CD14-positive monocyte (primary cell): ENCODE data around the gene RIPK1. TPM values are rescaled to one million over a fixed set of nuclear protein-coding genes. Genes with fewer than 3 reads are reported as not detected.

Experiments
- DNase-seq, 3 donors: peaks; one replicate each; pipeline ENCODE4 v3.0.0-alpha.2; 2011 to 2022
- H2AFZ ChIP-seq: 2 replicates; pipeline ENCODE4 v1.6.0; 2012; ENCODE audit warnings: mild to moderate bottlenecking, low read depth, low read length, inconsistent platforms; ENCODE audit not compliant: insufficient read depth, poor library complexity, severe bottlenecking
- H3K27ac ChIP-seq, 2 donors: 1 replicate in 1 of 2; 2 replicates in 1 of 2; pipeline ENCODE4 v1.5.1; 2012 to 2013; ENCODE audit warnings: low read length in 2 of 2, control low read depth in 1 of 2, inconsistent platforms in 1 of 2, low read depth in 1 of 2, mild to moderate bottlenecking in 1 of 2
- H3K27me3 ChIP-seq, 2 donors: one replicate each; pipeline versions ENCODE4 v1.6.0 to v1.6.1; 2011 to 2013; ENCODE audit warnings: low read length in 2 of 2; ENCODE audit not compliant: control insufficient read depth in 2 of 2, insufficient read depth in 2 of 2
- H3K36me3 ChIP-seq, 2 donors: replicated peaks in 1 of 2; 1 replicate in 1 of 2; 2 replicates in 1 of 2; pipeline versions ENCODE4 v1.5.1 to v1.6.1; 2012 to 2013; ENCODE audit warnings: low read length in 2 of 2, control low read depth in 1 of 2, inconsistent platforms in 1 of 2, mild to moderate bottlenecking in 1 of 2; ENCODE audit not compliant: insufficient read depth in 2 of 2, control insufficient read depth in 1 of 2
- H3K4me1 ChIP-seq, 2 donors: 1 replicate in 1 of 2; 2 replicates in 1 of 2; pipeline versions ENCODE4 v1.5.1 to v1.6.1; 2012 to 2013; ENCODE audit warnings: low read length in 2 of 2, control low read depth in 1 of 2, inconsistent platforms in 1 of 2, mild to moderate bottlenecking in 1 of 2, moderate library complexity in 1 of 2; ENCODE audit not compliant: insufficient read depth in 2 of 2, control insufficient read depth in 1 of 2
- H3K4me2 ChIP-seq: replicated peaks from 2 replicates; pipeline ENCODE3; 2012; ENCODE audit warnings: low read length, moderate library complexity, mild to moderate bottlenecking; ENCODE audit not compliant: poor library complexity, severe bottlenecking; ENCODE audit errors: extremely low read depth
- H3K4me3 ChIP-seq, 3 experiments: fragments of 200-600 bp in 1 of 3; sonication (generic) in 1 of 3; replicated peaks in 1 of 3; 1 replicate in 2 of 3; 2 replicates in 1 of 3; pipeline ENCODE4 v1.5.1; 2011 to 2013; ENCODE audit warnings: low read length in 3 of 3, mild to moderate bottlenecking in 3 of 3, control low read depth in 2 of 3, low read depth in 2 of 3, inconsistent platforms in 1 of 3, moderate library complexity in 1 of 3
- H3K79me2 ChIP-seq: 2 replicates; pipeline ENCODE4 v1.6.0; 2012; ENCODE audit warnings: mild to moderate bottlenecking, control low read depth, inconsistent platforms, low read length, moderate library complexity; ENCODE audit not compliant: insufficient read depth
- H3K9ac ChIP-seq: 2 replicates; pipeline ENCODE4 v1.6.0; 2017; ENCODE audit warnings: low read length, mild to moderate bottlenecking; ENCODE audit not compliant: insufficient read depth, poor library complexity, severe bottlenecking
- H3K9me3 ChIP-seq, 2 donors: replicated peaks in 1 of 2; 1 replicate in 1 of 2; 2 replicates in 1 of 2; pipeline versions ENCODE4 v1.5.1 to v1.6.1; 2012 to 2013; ENCODE audit warnings: low read length in 2 of 2, control low read depth in 1 of 2; ENCODE audit not compliant: control insufficient read depth in 1 of 2, insufficient read depth in 1 of 2
- H4K20me1 ChIP-seq: 2 replicates; pipeline ENCODE4 v1.6.0; 2012; ENCODE audit warnings: mild to moderate bottlenecking, low read length, control low read depth, moderate library complexity; ENCODE audit not compliant: insufficient read depth
- H3K27ac Mint-ChIP-seq, 7 donors: one replicate each; pipeline ENCODE4 v1.8.0; 2020; ENCODE audit warnings: mild to moderate bottlenecking in 7 of 7, mixed read lengths in 7 of 7, moderate library complexity in 6 of 7, inconsistent platforms in 2 of 7
- H3K27me3 Mint-ChIP-seq, 3 donors: one replicate each; pipeline ENCODE4 v1.8.0; 2021 to 2022; ENCODE audit warnings: low read depth in 3 of 3, mild to moderate bottlenecking in 3 of 3, mixed read lengths in 3 of 3, moderate library complexity in 3 of 3, inconsistent platforms in 1 of 3
- H3K36me3 Mint-ChIP-seq, 2 donors: one replicate each; pipeline ENCODE4 v1.8.0; 2020; ENCODE audit warnings: mixed read lengths in 2 of 2, inconsistent platforms in 1 of 2, mild to moderate bottlenecking in 1 of 2
- H3K4me1 Mint-ChIP-seq: one replicate; pipeline ENCODE4 v1.8.0; 2020; ENCODE audit warnings: mild to moderate bottlenecking, mixed read lengths
- H3K4me3 Mint-ChIP-seq, 2 donors: one replicate each; pipeline ENCODE4 v1.8.0; 2020; ENCODE audit warnings: mild to moderate bottlenecking in 2 of 2, mixed read lengths in 2 of 2, moderate library complexity in 1 of 2
- H3K9me3 Mint-ChIP-seq, 7 donors: one replicate each; pipeline ENCODE4 v1.8.0; 2020 to 2022; ENCODE audit warnings: mixed read lengths in 7 of 7, mild to moderate bottlenecking in 6 of 7, moderate library complexity in 6 of 7, inconsistent platforms in 2 of 7
- WGBS: methylation state at CpG from one replicate; pipeline ENCODE4 v1.1.5; 2013; ENCODE audit warnings: missing lambda C conversion rate; ENCODE audit not compliant: insufficient coverage; 5-methylcytosine and 5-hydroxymethylcytosine counted together
- intact Hi-C, 2 donors: fragments of 100-400 bp; cut with micrococcal nuclease; formaldehyde crosslinking; loops; one replicate each; pipeline versions ENCODE4 v1.15.0 to v1.15.1; 2023
- polyA plus RNA-seq, 3 donors: library from polyadenylated mRNA; depleted of rRNA in 1 of 3; unstranded in 2 of 3; stranded (reverse) in 1 of 3; fragments of 300-500 nt in 2 of 3; fragments of >200 nt in 1 of 3; fragmentation: Illumina TruSeq in 2 of 3; gene quantifications; 1 replicate in 2 of 3; 2 replicates in 1 of 3; pipeline ENCODE4 v1.2.3, GENCODE V29; 2012 to 2021
- TF ChIP-seq, protein P1 (sequence below): fragments of 200-600 bp; IDR thresholded peaks from one replicate; pipeline ENCODE4 v1.8.0; 2022; ENCODE audit warnings: antibody characterized with exemption, mild to moderate bottlenecking

Gene RIPK1
- polyA plus RNA-seq, 3 donors = 6.0 to 9.6 (median 9.6) TPM

DNA sequence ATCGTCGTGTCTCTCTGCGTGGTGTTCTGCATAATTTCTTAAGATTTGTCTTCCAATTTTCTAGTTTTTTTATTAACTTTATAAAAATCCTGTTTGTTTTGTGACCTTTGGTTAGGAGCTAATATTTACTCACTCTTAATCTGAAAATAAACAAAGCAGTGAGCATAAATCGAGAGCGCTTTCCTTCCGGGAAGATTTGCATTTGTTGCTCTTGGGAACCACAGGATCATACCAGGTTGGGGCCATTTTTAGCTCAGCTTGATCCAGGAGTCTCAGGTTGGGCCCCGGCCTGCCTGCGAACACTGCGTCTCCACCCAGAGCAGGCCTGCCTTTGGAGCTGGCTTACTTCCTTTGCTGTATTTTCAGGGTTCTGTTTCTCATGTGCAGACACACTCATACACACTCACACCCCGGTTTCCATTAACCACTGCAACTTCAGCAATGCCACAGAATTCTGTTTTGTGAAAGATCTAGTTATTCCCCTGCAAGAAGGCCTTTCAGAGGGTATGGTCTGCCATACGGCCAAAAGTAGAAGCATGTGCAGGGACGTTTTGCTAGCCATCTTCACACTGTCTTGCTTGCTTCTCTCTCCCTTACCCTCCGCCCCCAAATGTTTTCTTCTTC, 67.5 kb downstream of the RIPK1 start:
- no peak overlapping the region for H3K4me3 Mint-ChIP-seq
- TF ChIP-seq, protein P1, sequence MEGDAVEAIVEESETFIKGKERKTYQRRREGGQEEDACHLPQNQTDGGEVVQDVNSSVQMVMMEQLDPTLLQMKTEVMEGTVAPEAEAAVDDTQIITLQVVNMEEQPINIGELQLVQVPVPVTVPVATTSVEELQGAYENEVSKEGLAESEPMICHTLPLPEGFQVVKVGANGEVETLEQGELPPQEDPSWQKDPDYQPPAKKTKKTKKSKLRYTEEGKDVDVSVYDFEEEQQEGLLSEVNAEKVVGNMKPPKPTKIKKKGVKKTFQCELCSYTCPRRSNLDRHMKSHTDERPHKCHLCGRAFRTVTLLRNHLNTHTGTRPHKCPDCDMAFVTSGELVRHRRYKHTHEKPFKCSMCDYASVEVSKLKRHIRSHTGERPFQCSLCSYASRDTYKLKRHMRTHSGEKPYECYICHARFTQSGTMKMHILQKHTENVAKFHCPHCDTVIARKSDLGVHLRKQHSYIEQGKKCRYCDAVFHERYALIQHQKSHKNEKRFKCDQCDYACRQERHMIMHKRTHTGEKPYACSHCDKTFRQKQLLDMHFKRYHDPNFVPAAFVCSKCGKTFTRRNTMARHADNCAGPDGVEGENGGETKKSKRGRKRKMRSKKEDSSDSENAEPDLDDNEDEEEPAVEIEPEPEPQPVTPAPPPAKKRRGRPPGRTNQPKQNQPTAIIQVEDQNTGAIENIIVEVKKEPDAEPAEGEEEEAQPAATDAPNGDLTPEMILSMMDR = no peak
- intact Hi-C loops = no loop called here
- no peak for DNase-seq
- peaks cover 30% of the 10 kb centered on the region for H3K4me1 Mint-ChIP-seq
- Histone ChIP-seq H3K4me3 (no peak overlapping the region), H2AFZ (no peak overlapping the region), H3K27me3 (no peaks in the 10 kb centered on the region), H3K4me1 (peaks cover 26 to 33% of the 10 kb centered on the region in 2 donors), H3K9me3 (no peaks in the 10 kb centered on the region), H3K4me2 (no peak overlapping the region), H4K20me1 (no peaks in the 10 kb centered on the region), H3K36me3 (no peaks in the 10 kb centered on the region), H3K27ac (no peak overlapping the region), H3K79me2 (no peaks in the 10 kb centered on the region), H3K9ac (no peak overlapping the region)
- WGBS = 97% methylated on average over 8 of the region's 13 CpGs
- no peak overlapping the region for H3K27ac Mint-ChIP-seq
- no peaks in the 10 kb centered on the region for H3K9me3 Mint-ChIP-seq
- peaks cover 6 to 11% of the 10 kb centered on the region in 2 donors for H3K36me3 Mint-ChIP-seq
- H3K27me3 Mint-ChIP-seq = peaks cover 0 to 3% (median 1%) of the 10 kb centered on the region in 3 donors

DNA sequence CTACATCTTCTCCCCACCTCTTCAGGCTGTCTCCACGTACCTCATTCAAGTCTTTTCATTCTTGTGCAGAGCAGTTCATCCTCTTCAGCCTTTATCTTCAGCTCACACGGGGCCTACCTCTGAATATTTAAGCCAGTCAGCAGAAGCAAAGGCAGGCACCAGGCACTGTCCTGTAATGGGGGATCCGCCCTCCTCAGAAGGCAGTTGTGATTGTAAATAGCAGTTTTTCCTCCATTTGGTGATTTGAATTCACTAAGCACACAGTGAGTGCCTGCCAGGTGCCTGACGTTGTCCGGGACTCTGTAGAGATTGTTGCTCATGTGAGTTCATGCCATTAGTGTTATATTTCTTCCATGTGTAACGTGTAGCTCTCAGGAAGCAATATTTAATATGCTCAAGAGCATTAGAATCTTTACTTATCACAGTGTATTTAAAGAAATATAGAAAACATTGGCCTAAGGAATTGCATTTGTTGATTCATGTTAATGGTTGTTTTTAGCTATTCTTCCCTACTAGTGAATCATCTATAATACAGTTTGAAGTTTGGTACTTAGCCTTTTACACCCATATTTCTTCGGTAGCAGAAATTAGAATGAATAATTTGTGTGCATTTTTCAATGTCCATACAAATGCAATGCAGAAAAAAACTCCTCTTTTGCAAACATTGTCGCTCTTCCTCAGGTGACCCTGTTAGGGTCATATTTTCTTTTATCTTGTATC, 68.2 kb downstream of the RIPK1 start:
- no peak overlapping the region for H3K9ac ChIP-seq
- no peak overlapping the region for H3K4me3 ChIP-seq
- H3K27ac ChIP-seq = no peak overlapping the region
- H3K4me1 ChIP-seq = peaks cover 26 to 33% of the 10 kb centered on the region in 2 donors
- 100% methylated on average over 3 of the region's 8 CpGs for whole genome bisulfite sequencing
- DNase-seq = no peak
- no peaks in the 10 kb centered on the region for H3K79me2 ChIP-seq
- no peaks in the 10 kb centered on the region for H3K9me3 Mint-ChIP-seq
- H3K4me1 Mint-ChIP-seq = peaks cover 30% of the 10 kb centered on the region
- no peaks in the 10 kb centered on the region for H3K9me3 ChIP-seq
- intact Hi-C loops = no loop called here
- no peak overlapping the region for H3K4me2 ChIP-seq
- TF ChIP-seq, protein P1 = no peak
- H3K27me3 Mint-ChIP-seq = peaks cover 1 to 3% (median 2%) of the 10 kb centered on the region in 3 donors
- H3K27ac Mint-ChIP-seq = no peak overlapping the region
- no peaks in the 10 kb centered on the region for H3K27me3 ChIP-seq
- H3K36me3 Mint-ChIP-seq = peaks cover 9 to 11% of the 10 kb centered on the region in 2 donors
- H4K20me1 ChIP-seq = no peaks in the 10 kb centered on the region
- H3K36me3 ChIP-seq = no peaks in the 10 kb centered on the region
- no peak overlapping the region for H3K4me3 Mint-ChIP-seq
- H2AFZ ChIP-seq = no peak overlapping the region
